SJSA1 (cell line): ENCODE measurements around the gene DDR2. TPM values are rescaled to one million over a fixed set of nuclear protein-coding genes. Genes with fewer than 3 reads are reported as not detected.
A peak's percentile ranks its signal among the peaks of the same experiment; 100 is the strongest.
"Not testable (repeated sequence)": the region's sequence is repeated elsewhere in the genome, so short reads cannot be mapped to it uniquely, and the experiment has no call there.

ENCODE experiments used
- DNase-seq, 2 experiments: peaks; one replicate each; pipeline ENCODE4 v3.0.0-alpha.2; 2015 to 2020; ENCODE audit warnings: low spot score in 2 of 2, low read depth in 1 of 2
- H3K27ac ChIP-seq: fragments of 250-450 bp; sonication (Bioruptor Pico); 2 replicates; pipeline ENCODE4 v1.5.1; 2020; ENCODE audit warnings: mild to moderate bottlenecking, moderate library complexity
- H3K27me3 ChIP-seq: fragments of 250-450 bp; sonication (Bioruptor Pico); replicated peaks from 2 replicates; pipeline ENCODE4 v1.5.1; 2020; ENCODE audit warnings: mild to moderate bottlenecking, moderate library complexity
- H3K36me3 ChIP-seq: fragments of 250-450 bp; sonication (Bioruptor Pico); 2 replicates; pipeline ENCODE4 v1.5.1; 2020; ENCODE audit warnings: mild to moderate bottlenecking
- H3K4me1 ChIP-seq: fragments of 250-450 bp; sonication (Bioruptor Pico); replicated peaks from 2 replicates; pipeline ENCODE4 v1.6.1; 2021; ENCODE audit warnings: mild to moderate bottlenecking
- H3K4me3 ChIP-seq: fragments of 250-450 bp; sonication (Bioruptor Pico); 2 replicates; pipeline ENCODE4 v1.5.1; 2020; ENCODE audit warnings: mild to moderate bottlenecking
- H3K9me3 ChIP-seq: fragments of 250-450 bp; sonication (Bioruptor Pico); replicated peaks from 2 replicates; pipeline ENCODE4 v1.5.1; 2020; ENCODE audit warnings: mild to moderate bottlenecking
- total RNA-seq: library from RNA; depleted of rRNA; stranded (reverse); fragments of >200 nt; shearing (Covaris generic); gene quantifications from 2 replicates; pipeline ENCODE4 v1.2.3, GENCODE V29; 2014; rRNA removed

Gene DDR2
- total RNA-seq, result 52.7 and 62.8 TPM in 2 replicates

- Histone ChIP-seq H3K36me3 (no peaks in the 10 kb centered on the region), H3K4me1 (peaks cover 56% of the 10 kb centered on the region), H3K4me3 (peak within 1 kb of the TSS; percentile 46), H3K27me3 (no peaks in the 10 kb centered on the region), H3K9me3 (no peaks in the 10 kb centered on the region), H3K27ac (peak within 1 kb of the TSS; percentile 86)
- peak; percentile 88 to 95 for DNase-seq
Measured at GRCh38 chr1:162632217-162632666, at the start of gene DDR2. DDR2 (plus strand) TSS chr1:162632464; CDS start chr1:162719064, 86,600 bp downstream.

GRCh38 chr1:162582901-162583300, 49.4 kb upstream of the DDR2 start:
- peaks cover 94% of the 10 kb centered on the region for H3K36me3 ChIP-seq
- not testable (repeated sequence) for H3K27ac ChIP-seq, H3K4me3 ChIP-seq, DNase-seq, H3K9me3 ChIP-seq, H3K4me1 ChIP-seq, H3K27me3 ChIP-seq

DNA sequence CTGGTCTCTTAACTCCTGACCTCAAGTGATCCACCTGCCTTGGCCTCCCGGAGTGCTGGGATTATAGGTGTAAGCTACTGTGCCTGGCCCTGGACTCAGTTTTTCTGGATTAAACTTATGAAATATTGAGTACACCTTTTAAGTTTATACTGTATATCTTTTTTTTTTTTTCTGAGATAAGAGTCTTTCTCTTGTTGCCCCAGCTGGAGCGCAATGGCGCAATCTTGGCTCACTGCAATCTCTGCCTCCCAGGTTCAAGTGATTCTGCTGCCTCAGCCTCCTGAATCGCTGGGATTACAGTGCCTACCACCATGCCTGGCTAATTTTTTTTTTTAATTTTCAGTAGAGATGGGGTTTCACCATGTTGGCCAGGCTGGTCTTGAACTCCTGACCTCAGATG, 47.2 kb upstream of the DDR2 start:
- H3K4me3 ChIP-seq, DNase-seq, H3K27me3 ChIP-seq, H3K4me1 ChIP-seq, H3K9me3 ChIP-seq, H3K27ac ChIP-seq: not testable (repeated sequence)
- H3K36me3 ChIP-seq, result peaks cover 88% of the 10 kb centered on the region

DNA sequence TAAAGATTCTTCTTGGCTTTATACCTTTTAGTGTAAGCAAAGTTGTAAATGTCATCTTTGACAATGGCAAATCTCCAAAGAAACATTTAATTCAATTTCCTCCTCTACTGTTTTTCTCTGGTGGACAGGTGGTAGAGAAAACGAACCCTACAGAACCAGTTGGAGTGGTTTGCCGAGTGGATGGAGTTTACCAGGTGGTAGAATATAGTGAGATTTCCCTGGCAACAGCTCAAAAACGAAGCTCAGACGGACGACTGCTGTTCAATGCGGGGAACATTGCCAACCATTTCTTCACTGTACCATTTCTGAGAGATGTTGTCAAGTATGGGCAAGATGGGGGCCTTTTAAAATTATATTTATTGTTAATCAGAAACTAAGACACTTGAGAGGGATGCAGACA, 44.9 kb upstream of the DDR2 start:
- Histone ChIP-seq H3K36me3 (peaks cover 88% of the 10 kb centered on the region), H3K27me3 (no peaks in the 10 kb centered on the region), H3K9me3 (no peaks in the 10 kb centered on the region), H3K4me1 (no peaks in the 10 kb centered on the region), H3K4me3 (no peak overlapping the region), H3K27ac (no peak overlapping the region)
- DNase-seq, result no peak

GRCh38 chr1:162587761-162588260, 44.5 kb upstream of the DDR2 start:
- H3K4me3 ChIP-seq, result no peak overlapping the region
- no peak overlapping the region for H3K27ac ChIP-seq
- H3K9me3 ChIP-seq, result no peaks in the 10 kb centered on the region
- DNase-seq, result no peak
- peaks cover 88% of the 10 kb centered on the region for H3K36me3 ChIP-seq
- H3K27me3 ChIP-seq, result no peaks in the 10 kb centered on the region
- no peaks in the 10 kb centered on the region for H3K4me1 ChIP-seq

- Histone ChIP-seq H3K27ac (no peak overlapping the region), H3K9me3 (no peaks in the 10 kb centered on the region), H3K4me1 (no peaks in the 10 kb centered on the region), H3K4me3 (no peak overlapping the region), H3K27me3 (no peaks in the 10 kb centered on the region), H3K36me3 (peaks cover 87% of the 10 kb centered on the region)
- DNase-seq, result no peak
Measured at GRCh38 chr1:162590101-162590500, 42.2 kb upstream of the DDR2 start.

GRCh38 chr1:162590686-162591085, 41.6 kb upstream of the DDR2 start:
- H3K4me1 ChIP-seq, result no peaks in the 10 kb centered on the region
- H3K36me3 ChIP-seq, result peaks cover 90% of the 10 kb centered on the region
- H3K9me3 ChIP-seq, result no peaks in the 10 kb centered on the region
- DNase-seq, result no peak
- H3K4me3 ChIP-seq, result no peak overlapping the region
- no peak overlapping the region for H3K27ac ChIP-seq
- H3K27me3 ChIP-seq, result no peaks in the 10 kb centered on the region

DNA sequence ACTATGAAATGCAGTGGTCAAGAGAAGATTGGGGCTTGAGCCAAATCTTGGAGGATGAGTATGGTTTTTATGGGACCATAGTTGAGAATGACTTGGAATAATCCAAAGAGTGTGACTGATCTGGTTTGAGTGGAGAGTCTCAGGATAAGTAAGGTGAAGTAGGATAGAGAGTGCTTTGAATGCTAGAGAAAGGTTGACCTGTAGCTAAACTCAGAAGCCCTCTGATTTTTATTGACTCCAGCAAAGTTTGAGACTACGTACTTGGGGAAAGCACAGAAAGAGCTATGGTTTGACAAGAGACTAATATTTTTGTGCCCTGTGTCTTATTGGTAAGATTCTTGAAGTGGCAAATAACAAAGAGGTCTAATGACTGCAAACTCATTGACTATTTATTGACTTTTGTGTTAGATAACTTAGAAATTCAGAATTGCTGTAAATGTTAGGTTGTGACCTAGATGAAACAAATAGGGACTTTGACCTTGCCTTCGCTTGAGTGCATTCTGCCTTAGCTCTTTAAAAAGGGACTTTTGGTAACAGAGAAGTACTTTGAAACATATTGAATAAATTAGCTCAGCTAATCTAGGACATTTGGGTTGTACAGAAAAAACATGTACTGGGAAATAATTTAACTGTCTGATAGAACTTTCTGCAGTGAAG, 35.6 kb upstream of the DDR2 start:
- no peak for DNase-seq
- Histone ChIP-seq H3K9me3 (no peaks in the 10 kb centered on the region), H3K27me3 (no peaks in the 10 kb centered on the region), H3K4me3 (no peak overlapping the region), H3K36me3 (peaks cover 87% of the 10 kb centered on the region), H3K4me1 (no peaks in the 10 kb centered on the region), H3K27ac (no peak overlapping the region)

GRCh38 chr1:162599451-162599850, 32.8 kb upstream of the DDR2 start:
- H3K9me3 ChIP-seq, result no peaks in the 10 kb centered on the region
- no peak overlapping the region for H3K27ac ChIP-seq
- no peak for DNase-seq
- H3K4me3 ChIP-seq, result no peak overlapping the region
- H3K4me1 ChIP-seq, result peaks cover 13% of the 10 kb centered on the region
- H3K27me3 ChIP-seq, result no peaks in the 10 kb centered on the region
- peaks cover 84% of the 10 kb centered on the region for H3K36me3 ChIP-seq

DNA sequence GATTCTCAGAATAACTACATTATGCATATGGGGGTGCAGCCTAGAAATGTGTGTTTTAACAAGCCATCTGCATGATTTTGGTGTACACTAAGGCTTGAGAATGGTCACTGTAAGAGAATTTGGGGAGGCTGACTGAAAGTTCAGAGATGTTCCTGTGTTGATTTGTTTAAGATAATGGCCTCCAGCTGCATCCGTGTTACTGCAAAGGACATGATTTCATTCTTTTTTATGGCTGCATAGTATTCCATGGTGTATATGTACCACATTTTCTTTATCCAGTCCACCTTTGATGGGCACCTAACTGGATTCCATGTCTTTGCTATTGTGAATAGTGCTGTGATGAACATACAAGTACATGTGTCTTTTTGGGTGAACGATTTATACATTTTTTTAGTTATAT, 29.1 kb upstream of the DDR2 start:
- peaks cover 57% of the 10 kb centered on the region for H3K36me3 ChIP-seq
- H3K4me1 ChIP-seq, result peaks cover 30% of the 10 kb centered on the region
- H3K27me3 ChIP-seq, H3K9me3 ChIP-seq, H3K4me3 ChIP-seq, DNase-seq, H3K27ac ChIP-seq: not testable (repeated sequence)

DNA sequence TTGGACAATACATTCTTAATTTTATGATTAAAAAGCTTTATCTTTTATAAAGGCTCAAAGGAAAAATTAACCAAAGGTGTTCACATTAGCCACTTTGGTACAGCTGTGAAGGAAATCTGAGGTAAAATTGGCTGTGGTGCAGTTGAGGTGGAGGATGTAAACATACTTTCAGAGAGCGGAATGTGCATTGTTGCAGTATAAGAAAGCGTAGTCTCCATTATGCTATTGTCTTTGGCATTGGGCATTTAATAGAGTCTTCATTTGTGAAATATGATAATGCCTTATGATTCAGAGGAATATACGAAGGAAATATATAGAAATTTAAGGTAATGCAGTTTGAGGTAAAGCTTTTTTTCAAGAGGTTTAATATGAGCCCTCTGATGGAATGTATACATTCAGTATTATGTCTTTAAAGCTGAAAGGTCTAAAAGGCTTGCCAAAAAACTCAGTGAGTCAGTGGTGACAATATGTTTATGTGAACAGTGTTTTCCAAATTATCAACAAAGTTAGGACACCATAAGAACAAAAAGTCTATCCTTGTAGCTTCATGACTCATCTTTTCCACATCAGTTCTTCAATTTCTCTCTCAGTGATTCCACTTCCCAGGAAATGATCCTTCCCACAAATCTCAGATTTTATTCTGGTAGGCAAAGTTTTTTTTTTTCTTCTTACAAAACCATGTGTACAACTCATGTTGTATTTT, 26.9 kb upstream of the DDR2 start:
- H3K4me3 ChIP-seq, result no peak overlapping the region
- H3K4me1 ChIP-seq, result peaks cover 30% of the 10 kb centered on the region
- H3K27me3 ChIP-seq, result no peaks in the 10 kb centered on the region
- H3K36me3 ChIP-seq, result peaks cover 39% of the 10 kb centered on the region
- peak overlapping the region; percentile 45 for H3K27ac ChIP-seq
- H3K9me3 ChIP-seq, result no peaks in the 10 kb centered on the region
- DNase-seq, result peak in 1 of 2 experiments; percentile 86

DNA sequence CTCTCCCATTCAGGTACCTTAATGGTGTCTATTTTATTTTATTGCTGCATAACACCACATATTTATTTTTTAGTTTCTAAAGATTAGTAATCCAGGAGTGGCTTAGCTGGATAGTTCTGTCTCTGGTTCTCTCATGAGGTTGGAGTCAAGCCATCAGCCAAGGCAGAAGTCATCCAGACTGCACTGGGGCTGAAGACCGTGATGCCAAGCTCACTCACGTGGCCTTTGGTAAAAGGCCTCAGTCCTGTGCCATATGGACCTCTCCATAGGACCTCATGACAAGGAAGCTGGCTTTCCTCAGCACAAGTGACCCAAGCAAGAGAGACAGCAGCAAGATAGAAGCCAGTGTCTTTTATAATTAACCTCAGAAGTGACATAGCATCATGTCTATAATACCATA, 23.0 kb upstream of the DDR2 start:
- Histone ChIP-seq H3K27me3 (no peaks in the 10 kb centered on the region), H3K4me3 (no peak overlapping the region), H3K36me3 (peaks cover 8% of the 10 kb centered on the region; the same call in 1 of the 2 replicates), H3K4me1 (peaks cover 24% of the 10 kb centered on the region), H3K9me3 (no peaks in the 10 kb centered on the region), H3K27ac (no peak overlapping the region)
- no peak for DNase-seq

- Histone ChIP-seq H3K27ac (no peak overlapping the region), H3K4me1 (peaks cover 6% of the 10 kb centered on the region), H3K9me3 (no peaks in the 10 kb centered on the region; the same call in 1 of the 2 replicates), H3K4me3 (no peak overlapping the region), H3K27me3 (no peaks in the 10 kb centered on the region), H3K36me3 (no peaks in the 10 kb centered on the region)
- no peak for DNase-seq
Measured at GRCh38 chr1:162612606-162613400, 19.5 kb upstream of the DDR2 start.

GRCh38 chr1:162616848-162617247, 15.4 kb upstream of the DDR2 start:
- Histone ChIP-seq H3K4me3 (no peak overlapping the region), H3K9me3 (no peaks in the 10 kb centered on the region; the same call in 1 of the 2 replicates), H3K36me3 (no peaks in the 10 kb centered on the region)

More at GRCh38 chr1:162616848-162617247, 15.4 kb upstream of the DDR2 start:
- Histone ChIP-seq H3K4me1 (peaks cover 6% of the 10 kb centered on the region), H3K27me3 (no peaks in the 10 kb centered on the region), H3K27ac (no peak overlapping the region)
- no peak for DNase-seq
